CD1c-positive myeloid dendritic cell (primary cell): Measurements from ENCODE around the gene SEBOX.

Experiments
- DNase-seq: peaks from one replicate; pipeline ENCODE4 v3.0.0-alpha.2; 2016; ENCODE audit errors: extremely low spot score

The SEBOX gene

DNA sequence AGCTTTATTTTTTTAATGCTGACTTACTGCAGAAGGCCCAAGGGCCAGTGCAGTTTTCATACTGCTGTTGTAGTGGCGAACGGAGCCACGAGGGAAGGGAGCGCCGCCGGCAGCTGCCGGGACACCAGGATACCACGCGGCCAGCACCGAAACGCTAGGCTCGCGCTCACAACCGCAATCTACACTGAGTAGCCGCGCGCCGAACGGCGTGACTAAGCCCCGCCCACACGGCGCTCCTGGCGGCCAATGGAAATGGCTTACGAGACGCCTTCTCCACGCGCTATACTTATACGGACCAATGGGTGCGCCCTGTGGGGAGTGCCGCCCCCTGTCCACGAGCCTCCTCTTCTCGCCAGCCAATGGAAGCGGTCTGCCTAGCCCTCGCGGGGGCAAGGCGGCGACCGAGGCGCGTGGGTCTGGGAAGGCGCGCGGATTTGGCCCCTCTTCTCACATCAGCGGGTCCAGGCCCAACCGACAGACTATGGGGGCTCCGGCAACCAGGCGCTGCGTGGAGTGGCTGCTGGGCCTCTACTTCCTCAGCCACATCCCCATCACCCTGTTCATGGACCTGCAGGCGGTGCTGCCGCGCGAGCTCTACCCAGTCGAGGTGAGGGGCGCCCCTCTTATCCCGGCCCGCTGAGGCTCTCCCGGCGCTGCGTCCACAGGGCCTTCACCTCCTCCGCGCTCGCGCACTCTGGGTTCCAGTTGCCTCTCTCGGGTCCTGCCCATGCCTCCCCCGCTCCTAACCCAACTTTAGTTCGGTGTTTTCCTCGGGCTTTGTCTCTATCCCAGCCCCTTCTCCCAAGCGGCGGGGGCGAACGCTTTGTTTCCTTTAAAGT is 46.0 kb downstream of the SEBOX start, which contains the start of gene TMEM97:
Gene TMEM97 (plus strand): TSS at position 442 of the 839 bp plus-strand sequence. CDS start 40 bp downstream, at position 482.
- DNase-seq: peak; percentile 99

DNA sequence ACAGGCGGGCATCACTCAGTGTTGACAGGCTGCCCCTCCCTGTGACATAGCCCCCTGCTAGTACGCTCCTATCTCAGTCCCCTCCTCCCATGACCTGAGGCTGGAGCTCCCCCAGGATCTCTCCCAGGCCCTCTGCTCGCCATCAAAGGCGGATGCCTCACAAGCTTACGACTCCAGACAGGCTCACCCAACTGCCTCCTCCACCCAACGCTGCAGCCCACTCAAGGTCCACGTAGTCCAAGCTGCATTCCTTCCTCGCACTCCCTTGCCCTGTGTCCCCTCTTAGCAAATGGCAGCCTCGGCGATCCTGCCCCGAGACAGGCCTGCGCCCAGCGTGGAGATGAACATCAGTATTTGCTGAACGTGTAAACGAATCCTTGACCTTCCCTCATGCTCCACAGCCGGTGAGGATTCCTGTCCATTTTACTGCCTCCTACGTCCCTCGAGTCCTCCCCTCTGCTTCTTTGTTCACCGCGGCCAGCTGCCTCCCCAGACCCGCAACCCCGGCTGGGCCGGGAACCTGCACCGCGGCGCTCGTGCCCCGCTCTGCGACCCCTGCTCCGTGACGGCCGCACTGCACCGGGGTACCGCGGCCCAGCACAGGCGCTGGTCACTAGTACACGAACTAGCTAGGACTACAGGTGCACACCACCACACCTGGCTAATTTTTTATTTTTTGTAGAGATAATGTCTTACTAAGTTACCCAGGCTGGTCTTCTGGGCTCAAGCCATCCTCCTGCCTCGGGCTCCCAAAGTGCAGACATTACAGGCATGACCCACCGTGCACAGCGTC is 46.8 kb downstream of the SEBOX start:
- no peak for DNase-seq

DNA sequence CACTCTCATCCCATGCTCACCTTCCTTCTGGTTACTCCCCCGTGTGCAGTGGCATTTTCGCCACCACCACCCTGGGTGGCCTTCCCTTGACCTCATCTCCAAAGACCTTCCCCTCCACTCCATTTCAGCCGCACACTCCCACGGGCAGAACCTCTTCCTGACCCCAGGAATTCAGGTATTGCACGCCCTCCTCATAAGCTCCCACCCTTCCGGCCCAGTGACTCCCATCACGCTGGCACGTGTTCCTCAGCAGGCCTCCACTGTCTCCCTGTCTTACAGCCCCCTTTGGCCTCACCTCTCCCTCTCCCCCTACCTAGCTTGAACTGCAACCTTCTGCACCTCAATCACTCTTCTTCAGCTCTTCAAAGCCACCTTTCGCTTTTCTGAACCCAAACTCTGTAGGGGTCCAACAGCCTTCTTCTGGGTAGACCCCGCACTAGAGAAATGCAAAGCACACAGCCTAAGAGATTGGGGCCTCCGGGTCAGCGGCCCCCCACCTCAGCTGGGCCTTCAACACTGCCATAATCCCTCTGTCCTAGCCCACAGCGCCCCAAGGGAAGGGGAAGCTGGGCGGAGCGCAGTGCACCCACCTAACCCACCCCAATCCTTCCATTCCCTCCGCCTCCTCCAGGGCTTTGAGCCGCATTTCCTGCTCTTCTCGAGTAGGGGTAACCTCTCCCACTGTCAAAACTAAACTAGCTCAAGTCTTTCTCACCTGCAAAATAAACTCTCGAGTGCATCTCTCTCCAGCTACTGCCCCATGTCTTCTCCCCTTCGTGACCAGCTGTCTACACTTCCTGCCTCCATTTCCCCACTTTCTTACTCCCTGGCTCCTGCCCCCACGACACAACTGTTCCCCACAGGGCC is 47.7 kb downstream of the SEBOX start:
- DNase-seq: no peak

DNA sequence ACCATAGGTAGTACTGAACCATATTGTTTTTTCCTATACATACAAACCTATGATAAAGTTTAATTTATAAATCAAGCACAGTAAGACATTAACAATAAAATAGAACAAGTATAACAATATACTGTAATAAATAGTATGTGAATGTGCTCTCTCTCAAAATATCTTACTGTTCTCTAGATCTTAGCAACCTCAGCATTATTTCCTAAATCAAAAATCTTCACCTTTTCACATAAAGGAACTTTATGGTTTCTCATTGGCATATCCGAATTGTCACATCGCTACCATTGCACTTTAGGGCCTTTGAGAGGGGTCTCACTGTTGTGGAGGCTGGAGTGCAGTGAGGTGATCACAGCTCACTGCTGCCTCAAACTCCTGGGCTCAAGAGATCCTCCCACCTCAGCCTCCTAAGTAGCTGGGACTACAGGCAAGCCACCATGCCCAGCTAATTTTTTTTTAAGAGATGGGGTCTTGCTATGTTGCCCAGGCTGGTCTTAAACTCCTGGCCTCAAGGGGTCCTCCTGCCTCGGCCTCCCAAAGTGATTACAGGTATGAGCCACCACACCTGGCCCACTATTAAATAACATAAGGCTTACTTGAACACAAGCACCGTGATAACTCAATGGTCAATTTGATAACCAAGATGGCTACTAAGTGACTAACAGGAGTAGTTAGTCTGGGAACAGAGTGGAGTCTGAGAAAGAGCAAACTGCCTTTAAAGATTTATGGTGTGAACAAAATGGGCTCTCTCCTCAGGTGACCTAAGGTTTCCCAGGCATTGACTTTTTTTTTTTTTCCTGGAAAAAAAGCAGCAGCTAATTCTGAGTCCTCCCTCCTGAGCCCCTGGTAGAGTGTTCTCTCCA is 48.9 kb downstream of the SEBOX start:
- no peak for DNase-seq

DNA sequence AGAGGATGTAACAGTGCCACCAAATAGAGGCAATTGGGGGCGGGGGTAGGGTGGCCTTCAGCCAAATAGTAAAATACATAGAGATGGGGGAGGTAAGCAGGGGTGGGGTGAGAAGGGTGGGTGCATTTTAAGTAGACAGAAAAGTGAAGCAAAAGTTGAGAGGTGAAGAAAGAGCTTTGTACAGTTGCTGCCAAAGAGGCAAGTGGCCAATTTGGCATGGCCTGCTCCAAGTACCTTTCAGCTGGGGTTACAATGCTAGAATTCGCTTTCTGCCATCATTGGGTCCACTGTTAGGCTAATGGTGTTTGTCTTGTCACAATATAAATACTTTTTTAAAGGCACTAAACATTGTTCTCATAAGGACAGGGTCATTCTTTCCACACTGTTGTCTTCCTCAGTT is 51.2 kb downstream of the SEBOX start:
- DNase-seq: no peak
